Liver (tissue), 9 donors: ENCODE measurements around the gene DAG1. TPM values are rescaled to one million over a fixed set of nuclear protein-coding genes. Genes with fewer than 3 reads are reported as not detected.

ENCODE experiments used
- DNase-seq: peaks from one replicate; pipeline ENCODE4 v3.0.0-alpha.2; 2017; ENCODE audit warnings: low spot score
- H3K27ac ChIP-seq, 2 donors: one replicate each; pipeline ENCODE4 v1.7.0; 2013; ENCODE audit warnings: inconsistent platforms in 2 of 2, low read length in 2 of 2, control low read depth in 1 of 2, low read depth in 1 of 2, mild to moderate bottlenecking in 1 of 2
- H3K27me3 ChIP-seq, 4 donors: one replicate each; pipeline versions ENCODE4 v1.6.1 to v1.7.0; 2013; ENCODE audit warnings: low read length in 3 of 4, inconsistent platforms in 1 of 4, mild to moderate bottlenecking in 1 of 4, moderate library complexity in 1 of 4; ENCODE audit not compliant: control insufficient read depth in 4 of 4, insufficient read depth in 4 of 4
- H3K36me3 ChIP-seq, 4 donors: one replicate each; pipeline versions ENCODE4 v1.6.1 to v1.7.0; 2013; ENCODE audit warnings: low read length in 3 of 4, mild to moderate bottlenecking in 3 of 4, low read depth in 1 of 4, moderate library complexity in 1 of 4; ENCODE audit not compliant: control insufficient read depth in 4 of 4, insufficient read depth in 3 of 4
- H3K4me1 ChIP-seq, 4 donors: one replicate each; pipeline versions ENCODE4 v1.6.1 to v1.7.0; 2013; ENCODE audit warnings: low read length in 3 of 4, mild to moderate bottlenecking in 3 of 4, moderate library complexity in 1 of 4; ENCODE audit not compliant: control insufficient read depth in 4 of 4, insufficient read depth in 4 of 4
- H3K4me3 ChIP-seq, 3 donors: one replicate each; pipeline versions ENCODE4 v1.6.1 to v1.7.0; 2013; ENCODE audit warnings: low read length in 3 of 3, control low read depth in 1 of 3, low read depth in 1 of 3, mild to moderate bottlenecking in 1 of 3
- H3K9ac ChIP-seq, 2 donors: one replicate each; pipeline ENCODE4 v1.7.0; 2013; ENCODE audit warnings: low read length in 2 of 2, mild to moderate bottlenecking in 2 of 2, moderate library complexity in 2 of 2, control low read depth in 1 of 2, low read depth in 1 of 2
- H3K9me3 ChIP-seq, 4 donors: one replicate each; pipeline versions ENCODE4 v1.6.1 to v1.7.0; 2013; ENCODE audit warnings: low read length in 3 of 4; ENCODE audit not compliant: control insufficient read depth in 4 of 4
- ATF3 ChIP-seq: IDR thresholded peaks from 2 replicates; pipeline ENCODE4 v1.6.1; 2016; ENCODE audit warnings: antibody characterized with exemption
- EGR1 ChIP-seq, 2 donors: IDR thresholded peaks; 2 replicates each; pipeline ENCODE4 v1.6.1; 2016 to 2018; ENCODE audit warnings: antibody characterized with exemption in 2 of 2, low read depth in 2 of 2
- FOXA1 ChIP-seq: IDR thresholded peaks from 2 replicates; pipeline ENCODE4 v1.6.1; 2016; ENCODE audit warnings: antibody characterized with exemption
- FOXA2 ChIP-seq: IDR thresholded peaks from 2 replicates; pipeline ENCODE4 v1.6.1; 2016; ENCODE audit warnings: antibody characterized with exemption
- HNF4A ChIP-seq, 2 donors: conservative IDR thresholded peaks; 2 replicates each; pipeline ENCODE4 v1.6.1; 2016; ENCODE audit warnings: antibody characterized with exemption in 2 of 2, mild to moderate bottlenecking in 2 of 2
- HNF4G ChIP-seq: IDR thresholded peaks from 2 replicates; pipeline ENCODE4 v1.6.1; 2016; ENCODE audit warnings: antibody characterized with exemption
- JUND ChIP-seq, 2 donors: IDR thresholded peaks; 2 replicates each; pipeline ENCODE4 v1.6.1; 2016; ENCODE audit warnings: antibody characterized with exemption in 2 of 2
- MAX ChIP-seq: IDR thresholded peaks from 2 replicates; pipeline ENCODE4 v1.6.1; 2016; ENCODE audit warnings: antibody characterized with exemption
- NR2F2 ChIP-seq: IDR thresholded peaks from 2 replicates; pipeline ENCODE4 v1.6.1; 2016; ENCODE audit warnings: antibody characterized with exemption
- REST ChIP-seq: IDR thresholded peaks from 2 replicates; pipeline ENCODE4 v1.6.1; 2016; ENCODE audit warnings: antibody characterized with exemption, mild to moderate bottlenecking
- SP1 ChIP-seq: IDR thresholded peaks from 2 replicates; pipeline ENCODE4 v1.6.1; 2018; ENCODE audit warnings: antibody characterized with exemption, mild to moderate bottlenecking
- TAF1 ChIP-seq: conservative IDR thresholded peaks from 2 replicates; pipeline ENCODE4 v1.6.1; 2016; ENCODE audit warnings: antibody characterized with exemption, mild to moderate bottlenecking
- ZBTB33 ChIP-seq: IDR thresholded peaks from 2 replicates; pipeline ENCODE4 v1.6.1; 2016; ENCODE audit warnings: antibody characterized with exemption
- WGBS: extraction: QIAGEN DNeasy Blood & Tissue Kit; methylation state at CpG from one replicate; pipeline ENCODE4 v1.1.7; 2013; 5-methylcytosine and 5-hydroxymethylcytosine counted together
- polyA plus RNA-seq, 2 donors: library from polyadenylated mRNA; stranded (reverse) in 1 of 2; unstranded in 1 of 2; fragments of 200-250 nt in 1 of 2; fragments of >200 nt in 1 of 2; fragmentation: Nextera tagmentation in 1 of 2; extraction: Ambion mirVana in 1 of 2; gene quantifications; one replicate each; pipeline versions ENCODE4 v1.2.1 to v1.2.3, GENCODE V29; 2013 to 2015
- total RNA-seq, 2 donors: library from RNA; depleted of rRNA; stranded (reverse); fragments of >200 nt; gene quantifications; one replicate each; pipeline ENCODE4 v1.2.3, GENCODE V29; 2014
- TF ChIP-seq, protein P1 (sequence below): fragments of 150-350 bp; IDR thresholded peaks from 2 replicates; pipeline ENCODE4 v1.5.1; 2017; ENCODE audit warnings: improper control_type of control experiment, low read depth, low read length; ENCODE audit not compliant: missing input control
- donor health status: healthy.
- donor health status: healthy.
- donor health status: healthy.
- donor health status: healthy.
- donor health status: healthy.

DAG1 gene
- total and polyA plus RNA-seq, 4 donors = 12.1 to 54.4 (median 28.5) TPM

GRCh38 chr3:49530701-49531100, 60.6 kb downstream of the DAG1 start:
- Histone ChIP-seq H3K4me3 (no peak overlapping the region), H3K36me3 (peaks cover 0 to 24% (median 16%) of the 10 kb centered on the region in 4 donors)
- no peak for TF ChIP-seq HNF4G
- TF ChIP-seq FOXA2 = no peak
- TF ChIP-seq ZBTB33 = no peak
- no peak for TF ChIP-seq SP1
- no peak for TF ChIP-seq FOXA1
- no peak for TF ChIP-seq NR2F2
- TF ChIP-seq REST = no peak
- TF ChIP-seq MAX = no peak
- no peak for TF ChIP-seq HNF4A (conservative IDR thresholded peaks at IDR 0.05)
- no peak for TF ChIP-seq EGR1 (IDR thresholded peaks at IDR 0.05; ENCODE audit: low read depth in 2 of 2)

GRCh38 chr3:49531218-49531617, 61.2 kb downstream of the DAG1 start:
- WGBS = 88% methylated on average over 10 of the region's 10 CpGs
- TF ChIP-seq JUND (IDR thresholded peaks at IDR 0.05) = no peak
- TF ChIP-seq NR2F2 = no peak
- no peak for TF ChIP-seq HNF4A (conservative IDR thresholded peaks at IDR 0.05)
- TF ChIP-seq HNF4G = no peak
- no peak for TF ChIP-seq TAF1
- no peak for TF ChIP-seq REST
- no peak for TF ChIP-seq ATF3
- TF ChIP-seq, protein P1, sequence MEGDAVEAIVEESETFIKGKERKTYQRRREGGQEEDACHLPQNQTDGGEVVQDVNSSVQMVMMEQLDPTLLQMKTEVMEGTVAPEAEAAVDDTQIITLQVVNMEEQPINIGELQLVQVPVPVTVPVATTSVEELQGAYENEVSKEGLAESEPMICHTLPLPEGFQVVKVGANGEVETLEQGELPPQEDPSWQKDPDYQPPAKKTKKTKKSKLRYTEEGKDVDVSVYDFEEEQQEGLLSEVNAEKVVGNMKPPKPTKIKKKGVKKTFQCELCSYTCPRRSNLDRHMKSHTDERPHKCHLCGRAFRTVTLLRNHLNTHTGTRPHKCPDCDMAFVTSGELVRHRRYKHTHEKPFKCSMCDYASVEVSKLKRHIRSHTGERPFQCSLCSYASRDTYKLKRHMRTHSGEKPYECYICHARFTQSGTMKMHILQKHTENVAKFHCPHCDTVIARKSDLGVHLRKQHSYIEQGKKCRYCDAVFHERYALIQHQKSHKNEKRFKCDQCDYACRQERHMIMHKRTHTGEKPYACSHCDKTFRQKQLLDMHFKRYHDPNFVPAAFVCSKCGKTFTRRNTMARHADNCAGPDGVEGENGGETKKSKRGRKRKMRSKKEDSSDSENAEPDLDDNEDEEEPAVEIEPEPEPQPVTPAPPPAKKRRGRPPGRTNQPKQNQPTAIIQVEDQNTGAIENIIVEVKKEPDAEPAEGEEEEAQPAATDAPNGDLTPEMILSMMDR = no peak
- no peak for TF ChIP-seq SP1
- Histone ChIP-seq H3K9ac (no peak overlapping the region), H3K9me3 (no peaks in the 10 kb centered on the region), H3K27ac (no peak overlapping the region), H3K4me1 (peaks cover 11 to 17% (median 17%) of the 10 kb centered on the region in 4 donors), H3K27me3 (no peaks in the 10 kb centered on the region), H3K36me3 (peaks cover 0 to 24% (median 16%) of the 10 kb centered on the region in 4 donors), H3K4me3 (no peak overlapping the region)
- DNase-seq = no peak

More at GRCh38 chr3:49530701-49531100, 60.6 kb downstream of the DAG1 start:
- Histone ChIP-seq H3K4me1 (peaks cover 7 to 14% (median 12%) of the 10 kb centered on the region in 4 donors), H3K27me3 (no peaks in the 10 kb centered on the region), H3K9ac (no peak overlapping the region), H3K9me3 (no peaks in the 10 kb centered on the region), H3K27ac (no peak overlapping the region)
- no peak for DNase-seq
- 95% methylated on average over 8 of the region's 8 CpGs for WGBS
